ENCODE measurements around the gene IL6ST.

IL6ST gene

DNA sequence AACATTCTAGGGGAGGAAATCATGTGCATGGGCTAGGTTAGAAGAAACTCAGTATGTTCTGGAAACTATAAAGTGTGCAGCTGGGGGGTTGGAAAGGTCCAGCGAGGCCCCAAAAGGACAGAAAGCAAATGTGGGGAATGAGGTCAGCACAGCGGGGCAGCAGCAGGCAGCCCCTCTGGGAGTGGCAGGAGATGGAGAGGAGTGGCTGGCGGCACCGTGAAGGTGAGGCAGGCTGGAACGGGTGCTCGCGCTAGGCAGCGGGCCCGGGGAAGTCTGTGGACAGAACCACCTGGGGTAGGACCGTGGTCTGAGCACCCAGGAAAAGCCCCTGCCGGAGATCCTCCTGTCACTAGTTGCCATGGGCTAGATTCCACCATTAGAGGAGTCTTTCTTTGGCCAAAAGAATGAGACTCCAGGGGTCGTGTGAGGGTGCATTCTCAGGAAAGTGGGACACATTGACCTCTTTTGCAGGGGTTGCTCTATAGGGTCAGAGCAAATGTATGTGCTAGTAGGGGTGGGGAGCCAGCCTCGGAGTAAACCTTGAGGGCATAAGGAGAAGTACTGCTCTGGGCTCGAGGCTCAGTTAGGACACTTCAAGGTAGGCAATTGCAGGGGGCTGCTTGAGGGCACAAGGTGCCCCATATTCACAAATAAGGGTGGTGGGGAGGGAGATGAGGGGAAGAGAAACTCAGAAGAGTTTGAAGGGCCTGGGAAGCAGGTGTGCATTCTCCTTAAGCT is 61.2 kb downstream of the IL6ST start:
- H3K27ac ChIP-seq, result peak overlapping the region; percentile 11; the same call in 1 of the 2 replicates
- H4K20me1 ChIP-seq (ENCODE audit: insufficient read depth), result no peaks in the 10 kb centered on the region
- peaks cover 3% of the 10 kb centered on the region; the same call in 1 of the 2 replicates for H3K36me3 ChIP-seq (ENCODE audit: insufficient read depth)
- H3K4me3 ChIP-seq (IDR thresholded peaks at IDR 0.05; ENCODE audit: insufficient read depth, low read depth, low read length), result no peak overlapping the region
- no peak overlapping the region for H3K9ac ChIP-seq
- TF ChIP-seq CTCF (conservative IDR thresholded peaks at IDR 0.05; ENCODE audit: low read depth, low read length), result no peak
- peaks cover 69% of the 10 kb centered on the region for H3K4me1 ChIP-seq (ENCODE audit: low read depth, poor library complexity, severe bottlenecking)
- H3K79me2 ChIP-seq (ENCODE audit: insufficient read depth, low read depth), result no peaks in the 10 kb centered on the region
- no peak overlapping the region for H3K4me2 ChIP-seq
- no peaks in the 10 kb centered on the region for H3K27me3 ChIP-seq (ENCODE audit: insufficient read depth, low read depth)
- H2AFZ ChIP-seq (ENCODE audit: low read depth), result no peak overlapping the region

GRCh38 chr5:55932700-55933099 is 62.1 kb downstream of the IL6ST start:
- H3K27me3 ChIP-seq (ENCODE audit: insufficient read depth, low read depth), result no peaks in the 10 kb centered on the region
- TF ChIP-seq CTCF (conservative IDR thresholded peaks at IDR 0.05; ENCODE audit: low read depth, low read length), result no peak
- H4K20me1 ChIP-seq (ENCODE audit: insufficient read depth), result no peaks in the 10 kb centered on the region
- H3K36me3 ChIP-seq (ENCODE audit: insufficient read depth), result no peaks in the 10 kb centered on the region
- H2AFZ ChIP-seq (ENCODE audit: low read depth), result no peak overlapping the region
- peak overlapping the region; percentile 11; the same call in 1 of the 2 replicates for H3K27ac ChIP-seq
- H3K4me2 ChIP-seq, result no peak overlapping the region
- no peak overlapping the region for H3K9ac ChIP-seq
- H3K79me2 ChIP-seq (ENCODE audit: insufficient read depth, low read depth), result no peaks in the 10 kb centered on the region
- H3K4me1 ChIP-seq (ENCODE audit: low read depth, poor library complexity, severe bottlenecking), result peaks cover 60% of the 10 kb centered on the region
- no peak overlapping the region for H3K4me3 ChIP-seq (IDR thresholded peaks at IDR 0.05; ENCODE audit: insufficient read depth, low read depth, low read length)

- TF ChIP-seq CTCF (conservative IDR thresholded peaks at IDR 0.05; ENCODE audit: low read depth, low read length), result no peak
- no peak overlapping the region for H3K9ac ChIP-seq
- no peaks in the 10 kb centered on the region for H3K79me2 ChIP-seq (ENCODE audit: insufficient read depth, low read depth)
Measured at GRCh38 chr5:55929020-55929799, 65.6 kb downstream of the IL6ST start.

GRCh38 chr5:55927861-55928655 is 66.7 kb downstream of the IL6ST start:
- H4K20me1 ChIP-seq (ENCODE audit: insufficient read depth), result no peaks in the 10 kb centered on the region
- no peaks in the 10 kb centered on the region for H3K27me3 ChIP-seq (ENCODE audit: insufficient read depth, low read depth)
- no peak for TF ChIP-seq CTCF (conservative IDR thresholded peaks at IDR 0.05; ENCODE audit: low read depth, low read length)
- no peak overlapping the region for H3K27ac ChIP-seq
- H3K4me3 ChIP-seq (IDR thresholded peaks at IDR 0.05; ENCODE audit: insufficient read depth, low read depth, low read length), result no peak overlapping the region
- peaks cover 20% of the 10 kb centered on the region for H3K4me1 ChIP-seq (ENCODE audit: low read depth, poor library complexity, severe bottlenecking)
- no peak overlapping the region for H3K4me2 ChIP-seq
- H2AFZ ChIP-seq (ENCODE audit: low read depth), result no peak overlapping the region
- no peaks in the 10 kb centered on the region for H3K79me2 ChIP-seq (ENCODE audit: insufficient read depth, low read depth)
- H3K36me3 ChIP-seq (ENCODE audit: insufficient read depth), result no peaks in the 10 kb centered on the region
- no peak overlapping the region for H3K9ac ChIP-seq

More at GRCh38 chr5:55929020-55929799, 65.6 kb downstream of the IL6ST start:
- Histone ChIP-seq H2AFZ (ENCODE audit: low read depth) (no peak overlapping the region), H3K27me3 (ENCODE audit: insufficient read depth, low read depth) (no peaks in the 10 kb centered on the region), H3K36me3 (ENCODE audit: insufficient read depth) (no peaks in the 10 kb centered on the region), H3K4me3 (IDR thresholded peaks at IDR 0.05; ENCODE audit: insufficient read depth, low read depth, low read length) (no peak overlapping the region), H3K4me1 (ENCODE audit: low read depth, poor library complexity, severe bottlenecking) (peaks cover 25% of the 10 kb centered on the region), H3K27ac (no peak overlapping the region), H4K20me1 (ENCODE audit: insufficient read depth) (no peaks in the 10 kb centered on the region), H3K4me2 (no peak overlapping the region)

All from KMS-11 (cell line).